Measurements from ENCODE around the gene DGKG.

The DGKG gene

GRCh38 chr3:186123012-186123411 lies 239.0 kb downstream of the DGKG start:
- H3K4me3 ChIP-seq (ENCODE audit: low read depth, low read length), result no peak overlapping the region
- in situ Hi-C loops (cut with HindIII; ENCODE audit: low sequenced_read_pairs), result no loop called here
- TF ChIP-seq CTCF (IDR thresholded peaks at IDR 0.05; ENCODE audit: low read depth, low read length, missing control alignments), result no peak
- no peak for DNase-seq (ENCODE audit: low read depth)

GRCh38 chr3:186121968-186122367 lies 240.1 kb downstream of the DGKG start:
- DNase-seq (ENCODE audit: low read depth), result no peak
- in situ Hi-C loops (cut with HindIII; ENCODE audit: low sequenced_read_pairs), result no loop called here
- no peak for TF ChIP-seq CTCF (IDR thresholded peaks at IDR 0.05; ENCODE audit: low read depth, low read length, missing control alignments)
- no peak overlapping the region for H3K4me3 ChIP-seq (ENCODE audit: low read depth, low read length)

GRCh38 chr3:186121278-186121677 lies 240.8 kb downstream of the DGKG start:
- TF ChIP-seq CTCF (IDR thresholded peaks at IDR 0.05; ENCODE audit: low read depth, low read length, missing control alignments), result no peak
- in situ Hi-C loops (cut with HindIII; ENCODE audit: low sequenced_read_pairs), result no loop called here
- no peak for DNase-seq (ENCODE audit: low read depth)
- no peak overlapping the region for H3K4me3 ChIP-seq (ENCODE audit: low read depth, low read length)

- TF ChIP-seq CTCF (IDR thresholded peaks at IDR 0.05; ENCODE audit: low read depth, low read length, missing control alignments), result no peak
- no peak overlapping the region for H3K4me3 ChIP-seq (ENCODE audit: low read depth, low read length)
- DNase-seq (ENCODE audit: low read depth), result no peak
- in situ Hi-C loops (cut with HindIII; ENCODE audit: low sequenced_read_pairs), result no loop called here
Measured at GRCh38 chr3:186119499-186119898, 242.5 kb downstream of the DGKG start.

- no peak overlapping the region for H3K4me3 ChIP-seq (ENCODE audit: low read depth, low read length)
- no peak for TF ChIP-seq CTCF (IDR thresholded peaks at IDR 0.05; ENCODE audit: low read depth, low read length, missing control alignments)
- in situ Hi-C loops (cut with HindIII; ENCODE audit: low sequenced_read_pairs), result no loop called here
- DNase-seq (ENCODE audit: low read depth), result no peak
Measured at GRCh38 chr3:186118692-186119091, 243.3 kb downstream of the DGKG start.

GRCh38 chr3:186117521-186118134 lies 244.4 kb downstream of the DGKG start:
- no peak for TF ChIP-seq CTCF (IDR thresholded peaks at IDR 0.05; ENCODE audit: low read depth, low read length, missing control alignments)

More at GRCh38 chr3:186117521-186118134, 244.4 kb downstream of the DGKG start:
- DNase-seq (ENCODE audit: low read depth), result no peak
- no peak overlapping the region for H3K4me3 ChIP-seq (ENCODE audit: low read depth, low read length)
- in situ Hi-C loops (cut with HindIII; ENCODE audit: low sequenced_read_pairs), result no loop called here

Data from astrocyte of the cerebellum (primary cell).